ENCODE measurements around the gene WWOX. TPM values are rescaled to one million over a fixed set of nuclear protein-coding genes. Genes with fewer than 3 reads are reported as not detected.
"Not testable (repeated sequence)": the region's sequence is repeated elsewhere in the genome, so short reads cannot be mapped to it uniquely, and the experiment has no call there.

WWOX gene
- total RNA-seq, 1 donor from 2014 or later: 9.5 TPM

- no peak for DNase-seq (ENCODE audit: low read depth in 2 of 2)
Measured at GRCh38 chr16:78570399-78571141, 471.1 kb downstream of the WWOX start.

GRCh38 chr16:78571434-78571833 is 472.0 kb downstream of the WWOX start:
- no peak for DNase-seq (ENCODE audit: low read depth in 2 of 2)

GRCh38 chr16:78571898-78572358 is 472.5 kb downstream of the WWOX start:
- no peak for DNase-seq (ENCODE audit: low read depth in 2 of 2)

- no peak for DNase-seq (ENCODE audit: low read depth in 2 of 2)
Measured at GRCh38 chr16:78574571-78574970, 475.1 kb downstream of the WWOX start.

- no peak for DNase-seq (ENCODE audit: low read depth in 2 of 2)
Measured at GRCh38 chr16:78576941-78577340, 477.5 kb downstream of the WWOX start.

- DNase-seq (ENCODE audit: low read depth in 2 of 2): no peak
Measured at GRCh38 chr16:78577630-78578029, 478.2 kb downstream of the WWOX start.

- DNase-seq (ENCODE audit: low read depth in 2 of 2): no peak
Measured at GRCh38 chr16:78579020-78579419, 479.6 kb downstream of the WWOX start.

- no peak for DNase-seq (ENCODE audit: low read depth in 2 of 2)
Measured at GRCh38 chr16:78583441-78583840, 484.0 kb downstream of the WWOX start.

- no peak for DNase-seq (ENCODE audit: low read depth in 2 of 2)
Measured at GRCh38 chr16:78584213-78584860, 484.9 kb downstream of the WWOX start.

GRCh38 chr16:78584991-78585390 is 485.5 kb downstream of the WWOX start:
- DNase-seq (ENCODE audit: low read depth in 2 of 2): no peak

GRCh38 chr16:78589331-78589730 is 489.9 kb downstream of the WWOX start:
- DNase-seq (ENCODE audit: low read depth in 2 of 2): no peak

- no peak for DNase-seq (ENCODE audit: low read depth in 2 of 2)
Measured at GRCh38 chr16:78591682-78592103, 492.2 kb downstream of the WWOX start.

GRCh38 chr16:78592111-78592510 is 492.7 kb downstream of the WWOX start:
- DNase-seq (ENCODE audit: low read depth in 2 of 2): no peak

- no peak for DNase-seq (ENCODE audit: low read depth in 2 of 2)
Measured at GRCh38 chr16:78593352-78593751, 493.9 kb downstream of the WWOX start.

- DNase-seq (ENCODE audit: low read depth in 2 of 2): no peak
Measured at GRCh38 chr16:78594191-78594590, 494.7 kb downstream of the WWOX start.

- DNase-seq (ENCODE audit: low read depth in 2 of 2): no peak
Measured at GRCh38 chr16:78596348-78596995, 497.0 kb downstream of the WWOX start.

- no peak for DNase-seq (ENCODE audit: low read depth in 2 of 2)
Measured at GRCh38 chr16:78596996-78597422, 497.6 kb downstream of the WWOX start.

- DNase-seq (ENCODE audit: low read depth in 2 of 2): no peak
Measured at GRCh38 chr16:78597809-78598570, 498.5 kb downstream of the WWOX start.

- DNase-seq (ENCODE audit: low read depth in 2 of 2): no peak
Measured at GRCh38 chr16:78599271-78599670, 499.8 kb downstream of the WWOX start.

GRCh38 chr16:78604423-78605062 is 505.1 kb downstream of the WWOX start:
- not testable (repeated sequence) for DNase-seq (ENCODE audit: low read depth in 2 of 2)

- DNase-seq (ENCODE audit: low read depth in 2 of 2): no peak
Measured at GRCh38 chr16:78605548-78606101, 506.2 kb downstream of the WWOX start.
